Peyer's patch (tissue), 4 donors: ENCODE results near the gene SAV1.

Experiments
- CTCF ChIP-seq, 6 experiments: fragments of 450-650 bp in 4 of 6; fragments of 200-600 bp in 2 of 6; sonication (generic) in 1 of 6; IDR thresholded peaks; one replicate each; pipeline ENCODE4 v1.5.1; 2017 to 2019; ENCODE audit warnings: antibody characterized with exemption in 6 of 6, mild to moderate bottlenecking in 3 of 6, moderate library complexity in 1 of 6
- POLR2A ChIP-seq, 2 donors: fragments of 450-650 bp; IDR thresholded peaks; one replicate each; pipeline ENCODE4 v1.5.1; 2017; ENCODE audit warnings: antibody characterized with exemption in 2 of 2, mild to moderate bottlenecking in 2 of 2, moderate library complexity in 2 of 2

- TF ChIP-seq POLR2A (IDR thresholded peaks at IDR 0.05) (no peak), CTCF (IDR thresholded peaks at IDR 0.05) (no peak)
Observed at GRCh38 chr14:50607181-50607580, 60.9 kb downstream of the SAV1 start.
